ENCODE results near the gene NCKAP5.
A peak's percentile ranks its signal among the peaks of the same experiment; 100 is the strongest.

Gene NCKAP5

DNA sequence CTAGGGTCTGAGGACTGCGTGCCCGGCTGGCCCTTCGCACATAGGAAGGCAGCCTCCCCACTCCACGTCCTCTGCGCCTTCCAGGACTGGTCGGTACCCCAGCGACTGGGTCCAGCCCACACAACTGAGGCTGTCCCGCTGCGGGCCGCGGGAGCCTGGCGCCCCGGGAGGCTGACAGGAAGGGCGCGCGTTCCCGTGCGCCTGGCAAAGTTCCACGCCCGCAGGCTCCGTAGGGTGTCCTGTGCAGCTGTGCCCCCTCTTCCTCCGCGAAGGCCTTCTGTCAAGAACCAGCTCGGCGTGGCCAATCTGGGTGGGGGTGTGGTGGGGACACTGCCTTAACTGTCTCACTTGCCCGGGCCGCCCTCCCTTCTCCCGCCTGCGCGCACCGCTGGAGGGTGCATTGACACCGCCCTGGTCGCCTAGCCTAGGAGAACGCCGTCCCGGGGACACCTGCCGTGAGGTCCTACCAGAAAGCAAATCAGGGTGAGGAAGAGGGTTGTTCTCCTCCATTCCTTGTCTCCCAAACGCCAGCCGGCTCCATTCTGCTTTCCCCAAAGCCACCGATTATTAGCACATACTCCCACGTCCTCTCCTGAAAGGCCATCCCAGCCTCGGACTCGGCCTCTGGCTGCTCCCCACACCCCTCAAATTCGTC lies 897.6 kb downstream of the NCKAP5 start:
- no peak for DNase-seq

DNA sequence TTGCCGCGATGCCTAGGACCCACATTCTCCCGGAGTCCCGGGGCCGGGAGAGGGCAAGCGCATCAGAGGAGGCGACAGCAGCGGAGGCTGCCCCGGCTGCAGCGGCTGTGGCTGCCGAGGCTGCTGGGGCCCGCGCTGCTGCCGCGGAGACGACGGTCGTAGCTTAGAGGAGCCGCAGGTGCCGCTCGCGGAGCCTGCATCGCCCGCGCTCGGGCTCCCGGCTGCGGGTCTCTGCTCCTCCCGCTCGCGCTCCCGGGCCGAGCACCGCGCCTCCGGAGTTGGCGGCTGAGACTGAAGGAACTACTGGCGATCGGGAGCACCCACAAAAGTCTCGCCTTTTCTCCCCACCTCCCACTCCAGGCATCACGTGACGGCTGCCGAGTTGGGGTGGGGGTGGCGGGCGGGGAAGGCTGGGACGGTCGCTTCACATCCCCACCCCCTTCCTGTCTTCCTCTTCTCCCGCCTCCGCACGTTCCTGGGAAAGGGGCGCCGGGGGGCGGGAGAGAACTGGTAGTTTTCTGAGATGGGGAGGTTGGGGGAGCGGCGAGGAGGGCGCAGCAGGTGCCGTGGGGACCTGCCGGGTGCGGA lies 898.3 kb downstream of the NCKAP5 start, which contains the start of gene LYPD1:
Gene LYPD1 (minus strand): TSS at position 298 of the 588 bp plus-strand sequence. CDS start 273 bp downstream, at position 25.
- DNase-seq = no peak

DNA sequence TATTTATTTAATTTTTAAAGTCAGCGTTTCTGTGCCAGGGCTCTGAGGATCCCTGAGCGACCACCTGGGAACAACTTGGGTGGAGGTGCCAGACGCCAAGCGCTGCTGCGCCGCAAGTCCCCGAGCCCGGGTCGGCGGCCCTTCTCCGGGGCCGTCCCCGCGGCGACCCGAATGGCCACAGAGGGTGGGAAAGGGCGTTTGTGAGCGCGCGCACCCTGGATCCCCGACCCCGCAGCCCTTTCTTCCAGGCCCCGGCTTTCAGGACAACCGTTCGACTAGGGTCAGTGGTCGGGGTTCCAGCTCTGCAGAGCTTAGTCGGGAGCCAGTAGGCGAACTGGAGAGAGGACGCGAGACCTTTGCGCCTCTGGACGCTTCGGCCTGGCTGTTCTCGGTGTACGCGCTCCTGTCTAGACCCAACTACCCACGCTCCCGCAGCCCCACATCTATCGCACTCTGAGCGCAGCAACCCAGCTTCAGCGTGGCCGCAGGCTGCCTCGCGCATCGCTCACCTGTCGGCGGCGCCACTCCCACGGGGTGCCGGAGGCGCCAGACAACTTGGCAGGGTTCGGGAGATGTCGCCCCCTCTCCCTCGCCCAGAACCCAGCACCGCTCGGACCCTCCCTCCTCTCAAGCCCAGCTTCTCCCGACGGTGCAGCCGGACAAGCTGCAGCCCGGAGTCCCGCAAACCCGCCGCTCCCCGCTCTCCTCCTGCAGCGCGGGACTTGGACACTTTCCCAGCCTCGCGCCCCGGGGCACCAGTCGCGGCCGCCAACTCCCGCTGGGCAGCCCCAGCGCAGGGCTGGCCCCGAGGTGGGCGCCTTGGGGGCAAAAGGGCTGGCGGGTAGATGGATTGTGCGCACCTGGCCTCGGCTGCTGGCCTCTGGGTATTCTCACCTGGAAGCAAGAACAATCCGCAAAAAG lies 899.0 kb downstream of the NCKAP5 start:
- no peak for DNase-seq

DNA sequence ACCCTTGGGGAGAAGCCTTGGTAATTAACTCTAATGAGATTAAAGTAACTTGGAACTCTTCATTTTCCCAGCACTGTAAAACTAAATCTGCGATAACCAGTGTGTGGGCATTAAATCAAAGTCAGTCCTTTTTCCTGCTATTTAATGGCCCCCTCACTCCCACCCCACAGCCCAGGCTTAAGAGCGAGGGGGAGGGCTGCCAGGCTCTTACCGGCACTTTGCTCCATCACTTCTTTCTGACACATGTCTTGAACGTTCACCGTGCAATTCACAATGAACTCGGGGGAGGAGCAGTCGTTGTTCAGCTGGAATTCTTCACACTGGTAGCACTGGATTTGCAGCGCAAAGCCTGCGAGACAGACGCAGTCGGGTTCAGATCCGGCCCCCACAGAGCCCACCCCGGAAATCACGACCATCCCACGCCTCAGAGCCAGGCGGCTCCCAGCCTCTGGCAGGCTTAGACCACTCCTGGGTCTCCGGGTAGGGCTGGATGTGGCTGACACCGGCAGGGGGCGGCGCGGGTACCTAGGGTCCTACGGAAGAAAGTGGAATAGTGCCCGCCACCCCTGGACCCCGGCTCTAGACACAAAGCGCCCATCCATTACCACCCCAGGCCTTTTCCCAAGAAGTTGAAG lies 900.0 kb downstream of the NCKAP5 start:
- DNase-seq = no peak

DNA sequence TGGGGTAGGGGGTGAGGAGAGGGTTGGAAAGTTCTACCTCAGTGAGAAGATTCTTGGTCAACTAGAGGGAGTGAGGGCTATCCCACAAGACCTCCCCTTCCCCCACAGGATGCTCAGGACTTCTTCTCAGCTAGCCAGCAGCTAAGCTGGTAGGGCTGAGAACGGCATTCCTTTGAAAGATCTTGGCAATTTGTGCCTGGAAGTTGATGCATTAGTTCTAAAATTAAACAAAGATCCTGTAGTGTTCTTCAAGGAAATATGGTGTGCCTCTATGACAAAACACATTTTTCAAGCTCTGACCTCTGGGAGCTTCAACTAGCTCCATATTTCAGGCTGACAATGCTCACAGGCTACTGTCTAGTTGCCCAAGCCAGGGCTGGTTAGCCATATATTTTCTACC lies 900.6 kb downstream of the NCKAP5 start:
- no peak for DNase-seq

DNA sequence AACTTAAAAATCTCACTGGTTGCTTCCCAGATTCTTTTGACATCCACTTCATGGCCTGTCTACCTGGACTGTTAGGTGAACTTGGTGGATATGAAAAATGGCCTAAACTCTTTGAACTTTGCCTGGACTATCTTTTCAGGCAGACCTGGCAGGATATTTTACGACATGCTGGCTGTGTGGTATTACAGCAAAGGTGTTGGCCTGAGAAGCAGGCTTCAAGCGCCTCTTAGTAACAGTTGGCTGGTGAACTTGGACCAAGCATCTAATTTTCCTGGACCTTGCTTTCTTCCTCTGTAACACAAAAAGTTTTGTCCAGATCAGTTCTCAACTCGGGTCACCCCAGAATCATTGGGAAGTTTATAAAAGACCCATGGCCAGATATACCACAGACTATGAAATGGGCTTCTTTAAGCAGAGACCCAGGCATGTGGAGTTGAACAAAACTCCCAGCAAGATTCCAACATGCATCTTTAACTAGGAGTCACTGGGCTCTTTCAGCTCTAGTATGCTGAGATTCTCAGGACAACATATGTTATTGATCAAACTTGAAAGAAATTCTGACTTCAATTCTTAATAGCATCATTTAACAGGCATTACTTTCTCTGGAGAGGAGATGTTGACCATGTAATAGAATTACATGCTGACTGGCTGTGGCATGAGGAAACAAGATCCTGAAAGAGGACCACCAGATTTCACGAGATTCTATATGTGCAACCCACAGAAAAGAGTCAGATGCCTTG lies 902.7 kb downstream of the NCKAP5 start:
- no peak for DNase-seq

DNA sequence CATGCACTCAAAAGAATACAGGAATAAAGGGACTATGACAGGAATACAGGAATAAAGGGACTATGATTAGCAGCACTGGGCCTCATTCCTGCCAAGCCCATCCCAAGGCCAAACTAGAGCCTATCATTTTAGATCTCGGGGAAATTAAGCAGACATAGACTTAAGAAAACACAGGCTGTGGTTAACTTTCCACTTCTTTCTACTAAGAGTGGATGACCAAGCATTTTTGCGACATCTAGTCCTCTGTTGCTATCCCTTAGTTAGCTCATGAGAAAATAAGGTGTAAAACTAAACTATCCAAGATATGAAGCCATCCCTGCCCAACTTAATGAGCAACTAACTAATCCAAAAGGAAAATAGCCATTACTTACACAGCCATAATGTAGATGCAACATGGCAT lies 904.2 kb downstream of the NCKAP5 start:
- no peak for DNase-seq

DNA sequence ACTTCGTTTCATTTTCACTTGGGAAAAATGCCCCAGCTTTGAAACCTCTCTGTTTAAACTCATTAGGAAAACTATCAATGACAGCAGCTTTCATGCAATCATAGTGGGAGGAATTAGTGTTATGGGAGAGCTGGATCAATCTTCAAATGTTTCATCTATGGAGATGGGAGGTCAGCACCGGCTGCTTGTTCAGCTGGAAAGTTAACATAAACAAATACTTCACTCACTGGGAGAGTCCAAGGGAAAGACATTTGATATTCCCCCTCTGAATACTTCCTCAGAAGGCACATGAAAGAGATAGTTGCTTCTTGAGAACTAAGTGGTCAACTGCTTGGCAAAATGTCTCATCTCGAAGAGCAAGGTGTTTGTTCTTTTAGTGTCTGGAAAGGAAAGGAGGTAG lies 905.5 kb downstream of the NCKAP5 start:
- no peak for DNase-seq

DNA sequence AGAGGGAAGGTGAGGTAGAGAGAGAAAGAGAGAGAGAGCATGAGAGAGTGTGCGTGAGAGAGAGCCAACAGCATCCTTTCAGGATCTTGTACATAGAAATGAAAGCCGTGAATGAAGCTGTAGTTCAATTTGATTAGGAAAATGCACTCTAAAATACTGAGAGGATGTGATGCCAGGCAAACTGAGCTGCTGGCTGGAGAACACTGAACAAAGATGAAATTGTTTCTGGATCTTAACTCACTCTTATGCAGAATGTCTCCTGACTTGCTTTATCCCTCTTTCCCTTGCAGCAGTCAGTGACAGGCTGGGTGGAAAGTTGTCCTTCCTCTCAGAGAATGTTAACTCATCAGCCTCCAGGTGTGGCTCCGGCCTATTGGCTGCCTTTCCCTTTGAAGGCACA lies 908.9 kb downstream of the NCKAP5 start:
- DNase-seq = no peak

DNA sequence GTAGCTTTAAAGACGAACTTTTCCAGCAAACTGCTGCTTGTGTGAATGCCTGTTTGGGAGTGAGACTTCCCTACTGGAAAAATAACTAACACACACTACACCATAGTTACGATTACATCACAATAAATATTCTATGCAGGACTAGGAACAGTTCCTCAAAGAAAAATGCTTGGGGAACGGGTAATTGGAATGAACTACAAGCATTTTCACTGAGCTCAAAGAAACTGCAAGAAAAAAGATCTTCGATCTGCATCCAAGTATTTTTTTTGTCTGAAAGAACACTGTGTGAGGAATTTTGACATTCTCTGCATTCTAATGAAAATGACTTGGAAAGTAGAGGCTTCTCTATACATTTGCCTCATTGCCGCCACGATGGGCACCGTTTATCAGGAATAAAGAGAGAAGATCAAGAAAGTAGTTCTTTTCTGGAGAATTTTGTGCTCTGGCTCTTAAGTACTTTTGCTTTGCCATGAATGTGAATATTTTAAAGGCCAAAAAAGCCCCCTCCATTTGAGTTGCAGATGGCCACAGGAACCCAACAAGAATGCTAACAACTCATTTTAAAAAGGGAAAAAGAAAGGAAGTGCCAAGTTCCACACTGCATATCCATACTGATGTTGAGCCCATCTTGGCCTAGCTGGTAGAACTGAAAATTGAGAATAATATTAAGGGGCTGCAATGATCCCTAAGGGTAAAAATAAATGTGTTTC lies 911.8 kb downstream of the NCKAP5 start:
- DNase-seq = no peak

DNA sequence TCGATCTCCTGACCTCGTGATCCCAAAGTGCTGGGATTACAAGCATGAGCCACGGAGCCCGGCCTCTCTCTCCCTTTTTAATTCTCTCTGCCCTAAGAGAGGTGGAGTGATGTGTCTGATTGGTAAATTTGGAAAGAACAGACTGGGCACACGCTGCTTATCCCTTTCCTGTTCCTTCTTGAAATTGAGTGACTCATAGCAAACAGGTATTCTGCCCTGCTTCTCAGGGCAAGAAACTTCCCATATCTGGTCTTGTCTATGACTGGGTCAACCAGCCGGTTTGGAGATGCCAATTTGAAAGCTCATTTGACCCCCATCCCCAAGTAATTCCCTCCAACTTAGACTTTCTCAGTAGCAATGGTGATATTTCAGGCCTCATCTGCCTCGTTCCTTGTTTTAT lies 913.3 kb downstream of the NCKAP5 start:
- DNase-seq = no peak

DNA sequence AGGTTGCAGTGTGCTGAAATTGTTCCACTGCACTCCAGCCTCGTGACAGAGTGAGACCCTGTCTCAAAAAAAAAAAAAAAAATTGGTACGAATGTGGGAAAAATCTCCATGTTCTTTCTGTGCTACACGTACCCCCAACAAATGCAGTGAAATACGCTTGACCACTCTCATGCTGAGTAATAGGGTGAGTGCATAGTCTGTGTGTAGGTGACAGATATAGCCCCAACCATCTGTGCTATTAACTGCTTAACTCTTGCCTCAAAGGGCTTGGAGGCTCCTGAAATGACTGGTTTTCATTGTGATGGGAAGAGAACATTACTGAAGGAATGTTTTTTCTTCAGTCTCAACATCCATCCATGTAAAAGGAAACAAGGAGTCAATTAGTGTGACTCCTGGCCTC lies 913.9 kb downstream of the NCKAP5 start:
- DNase-seq = no peak

DNA sequence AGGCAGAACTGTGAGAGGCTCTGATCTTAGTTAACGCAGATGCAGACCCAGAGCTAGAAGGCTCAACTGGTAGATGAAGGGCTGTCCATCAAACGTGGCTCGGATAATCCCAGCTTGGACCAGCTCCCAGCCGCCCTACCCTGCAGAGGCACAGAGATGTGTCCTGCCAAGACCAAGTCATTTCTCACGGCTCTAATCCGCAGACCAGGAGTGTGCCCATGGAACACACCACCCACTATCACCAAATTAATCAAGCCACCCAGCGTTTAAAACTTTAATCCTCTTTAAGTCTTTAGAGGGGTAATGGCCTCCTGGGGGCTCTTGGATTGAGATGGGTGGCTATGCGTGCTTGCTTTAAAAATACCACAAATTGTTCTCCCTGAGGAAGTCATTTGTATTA lies 915.8 kb downstream of the NCKAP5 start:
- no peak for DNase-seq

DNA sequence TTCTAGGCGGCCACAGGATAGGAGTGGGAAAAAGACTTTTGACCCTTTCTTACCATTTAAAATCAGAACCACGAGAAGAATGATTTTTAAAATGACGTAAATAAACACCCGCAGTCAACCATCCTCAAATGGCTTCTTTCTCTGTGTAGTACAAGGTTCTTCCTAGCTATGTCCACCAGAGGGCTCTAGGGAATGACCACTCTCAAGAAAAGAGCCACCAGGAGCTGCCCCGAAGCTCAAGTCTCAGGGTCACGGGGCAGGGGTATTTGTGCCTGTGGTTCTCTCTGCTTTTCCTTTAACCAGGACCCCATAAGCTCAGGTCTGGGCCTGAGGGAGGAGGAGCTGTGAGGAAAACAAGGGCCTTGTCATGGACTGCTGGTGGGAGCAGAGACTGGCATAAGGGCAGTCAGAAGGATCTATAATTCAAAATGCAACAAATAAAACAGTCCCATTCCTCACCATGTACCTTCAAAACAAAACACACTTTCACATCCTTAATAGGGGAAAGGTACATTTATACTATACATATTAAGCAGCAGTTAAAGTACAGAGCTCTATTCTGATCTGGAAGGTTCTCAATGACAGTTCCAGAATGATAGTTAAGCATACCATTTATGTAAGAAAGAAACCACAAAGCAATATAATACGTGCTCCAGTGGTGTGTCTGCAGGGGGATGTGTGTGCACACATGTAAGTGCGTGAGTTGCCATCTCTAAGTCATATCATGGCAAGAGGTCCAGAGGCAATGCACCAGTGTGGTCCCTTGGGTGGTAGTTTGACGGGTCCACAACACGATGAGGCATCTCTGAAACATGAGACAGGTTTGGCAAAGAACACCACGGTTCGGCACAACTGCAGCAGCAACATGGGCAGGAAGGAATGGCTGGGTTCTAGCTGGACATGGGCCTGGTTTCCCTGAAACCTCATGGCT lies 916.9 kb downstream of the NCKAP5 start:
- DNase-seq = peak; percentile 35

DNA sequence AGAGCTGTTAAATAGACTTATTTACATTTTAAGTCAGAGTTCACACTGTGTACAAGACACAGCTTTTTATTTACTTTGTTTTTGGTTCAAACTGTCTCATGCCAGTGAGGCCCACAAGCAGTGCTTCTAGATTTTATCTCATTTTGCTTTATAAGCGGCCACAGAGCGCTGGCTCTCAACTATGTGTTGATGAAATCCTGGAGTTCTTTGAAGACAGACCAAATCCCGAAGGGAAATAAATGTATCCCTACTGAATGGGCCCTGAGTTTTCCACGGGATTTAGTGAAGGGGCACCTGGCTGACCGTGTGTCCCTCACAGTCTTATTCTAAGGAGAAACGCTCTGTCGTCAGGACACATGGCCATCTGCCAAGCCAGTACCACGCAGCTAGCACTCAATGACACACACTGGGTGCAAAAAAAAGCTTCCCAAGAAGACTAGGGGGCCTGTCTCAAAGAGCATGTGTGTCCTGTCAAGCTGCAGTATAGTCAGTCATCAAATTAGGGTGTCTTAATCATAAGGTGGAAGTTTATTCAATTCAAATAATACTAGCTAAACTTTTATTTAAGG lies 921.6 kb downstream of the NCKAP5 start:
- no peak for DNase-seq

DNA sequence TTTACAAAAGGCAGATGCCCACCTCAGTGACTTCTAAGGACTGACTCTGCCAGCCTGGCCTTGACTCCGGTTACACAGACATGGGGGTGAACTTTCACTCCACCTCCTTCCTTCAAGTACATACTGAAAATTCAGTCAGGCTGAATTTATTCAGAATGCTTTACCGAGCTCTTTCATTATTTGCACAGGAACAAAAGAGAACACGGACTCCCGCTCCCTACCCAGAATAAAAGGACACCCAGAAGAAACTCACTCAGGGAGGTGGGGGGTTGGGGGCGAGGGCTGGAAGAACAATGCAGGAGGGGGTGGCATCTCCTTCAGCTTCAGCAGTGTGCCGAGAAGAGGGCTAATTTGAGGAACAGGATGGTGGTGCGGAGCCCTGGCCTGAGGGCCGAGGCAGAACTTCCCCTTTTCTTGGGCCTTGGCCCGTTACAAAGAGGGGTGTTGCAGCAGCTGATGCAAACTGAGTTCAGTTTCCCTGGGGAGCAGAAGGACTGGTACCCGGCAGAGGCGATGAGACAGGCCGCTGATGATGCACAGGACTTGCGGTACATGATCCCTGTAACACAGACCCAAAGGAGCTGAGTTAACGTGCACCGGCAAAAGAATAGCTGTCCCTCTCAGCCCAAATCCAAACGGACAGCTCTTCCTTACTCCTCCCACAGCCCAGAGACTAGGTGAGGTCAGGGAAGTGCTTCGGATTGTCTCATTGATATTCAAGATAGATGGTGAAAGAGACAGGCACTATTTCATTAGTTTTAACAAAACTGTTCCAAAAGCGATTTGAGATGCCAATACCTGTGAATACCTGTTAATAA lies 922.3 kb downstream of the NCKAP5 start:
- peak; percentile 46 for DNase-seq

DNA sequence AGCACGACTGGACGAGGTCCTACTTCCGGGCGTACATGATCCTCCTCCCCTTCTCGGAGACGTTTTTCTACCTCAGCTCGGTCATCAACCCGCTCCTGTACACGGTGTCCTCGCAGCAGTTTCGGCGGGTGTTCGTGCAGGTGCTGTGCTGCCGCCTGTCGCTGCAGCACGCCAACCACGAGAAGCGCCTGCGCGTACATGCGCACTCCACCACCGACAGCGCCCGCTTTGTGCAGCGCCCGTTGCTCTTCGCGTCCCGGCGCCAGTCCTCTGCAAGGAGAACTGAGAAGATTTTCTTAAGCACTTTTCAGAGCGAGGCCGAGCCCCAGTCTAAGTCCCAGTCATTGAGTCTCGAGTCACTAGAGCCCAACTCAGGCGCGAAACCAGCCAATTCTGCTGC lies 923.1 kb downstream of the NCKAP5 start:
- DNase-seq = no peak

DNA sequence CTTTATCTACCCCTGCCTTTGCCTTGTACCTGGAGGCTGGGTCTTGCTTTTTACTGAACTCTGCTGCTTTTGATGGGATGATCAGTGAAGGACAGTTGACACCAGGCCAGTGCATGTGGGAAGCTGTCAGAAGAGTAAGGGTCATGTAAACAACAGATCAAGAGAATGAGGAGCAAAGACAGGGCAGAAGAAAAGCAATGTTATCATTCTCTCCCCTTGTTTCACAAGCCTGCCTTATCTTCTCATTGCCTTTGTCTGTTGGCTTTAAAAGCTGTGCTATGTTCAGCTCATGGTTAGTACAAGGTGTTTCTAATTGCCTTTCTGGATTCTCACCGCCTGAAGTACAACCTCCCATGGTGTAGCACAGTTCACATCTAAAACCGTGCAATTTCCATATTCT lies 925.8 kb downstream of the NCKAP5 start:
- no peak for DNase-seq

DNA sequence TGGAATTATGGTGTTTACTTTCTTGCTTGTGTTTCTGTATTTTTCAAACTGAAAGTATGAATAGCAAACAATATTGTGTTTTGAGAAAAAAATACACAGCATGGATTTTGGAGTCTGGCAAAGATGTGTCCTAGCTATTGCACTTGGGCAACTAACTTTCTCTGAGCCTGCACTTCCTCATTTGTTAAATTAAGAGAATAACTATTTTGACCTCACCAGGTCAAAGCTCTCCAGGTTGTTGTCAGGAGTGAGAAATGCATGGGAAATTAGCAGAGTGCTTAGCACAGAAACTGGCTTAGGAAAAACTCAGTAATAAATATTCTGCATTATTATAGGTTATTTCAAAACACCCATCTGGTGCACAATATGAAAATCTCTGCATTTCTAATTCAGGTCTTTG lies 926.4 kb downstream of the NCKAP5 start:
- DNase-seq = no peak

DNA sequence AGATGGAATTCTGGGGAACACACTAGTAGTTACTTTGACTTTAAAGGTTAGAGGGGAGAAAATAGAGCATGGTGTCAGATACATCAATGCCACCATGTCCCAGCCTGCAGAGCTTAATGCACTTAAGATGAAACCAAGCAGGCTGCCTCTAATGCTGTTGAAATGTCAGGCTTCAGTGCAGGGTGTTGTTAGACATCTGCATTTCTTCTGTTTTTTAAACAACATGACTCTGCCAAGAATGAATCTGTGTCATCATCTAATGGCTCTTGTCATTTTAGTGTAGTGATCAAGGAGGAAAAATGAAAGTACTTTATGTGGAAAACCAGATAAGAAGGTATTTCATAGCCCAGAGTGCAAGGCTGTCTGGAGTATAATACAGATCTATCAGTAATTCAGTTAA lies 928.1 kb downstream of the NCKAP5 start:
- no peak for DNase-seq

All from hematopoietic multipotent progenitor cell treated with erythropoietin and hydrocortisone succinate and interleukin-3 and kit ligand, for 6 days (in vitro differentiated cells).